Measurements from ENCODE around the gene ESF1. TPM values are rescaled to one million over a fixed set of nuclear protein-coding genes. Genes with fewer than 3 reads are reported as not detected.

Gene ESF1
- total and polyA plus RNA-seq, 10 of the 15 experiments (the other 5 are each of a cell fraction or from before 2014, with no cell fraction given): 9.2 to 36.2 (median 18.4) TPM

DNA sequence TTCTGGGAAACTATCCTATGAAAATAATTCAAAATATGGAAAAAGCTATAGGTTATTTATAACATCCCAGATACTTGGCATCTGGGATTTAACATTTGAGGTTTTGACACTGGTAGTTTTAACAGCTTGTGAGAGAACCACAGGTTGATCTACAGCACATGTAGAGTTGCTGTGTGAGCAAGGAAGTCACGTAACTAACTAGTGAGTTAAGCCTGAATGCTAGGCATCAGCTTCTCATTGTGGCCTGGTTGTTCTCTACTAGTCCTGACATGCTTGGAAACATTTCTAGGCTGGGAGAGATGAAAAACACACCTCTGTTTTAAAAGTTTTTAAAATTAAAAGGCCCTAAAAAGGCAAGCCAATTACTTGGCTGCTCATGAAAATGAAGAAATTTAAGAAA is 28.2 kb downstream of the ESF1 start:
- H3K4me2 ChIP-seq (ENCODE audit: control insufficient read depth, insufficient read depth): no peak overlapping the region
- H3K79me2 ChIP-seq (ENCODE audit: control insufficient read depth, insufficient read depth, low read length): no peaks in the 10 kb centered on the region
- no peak overlapping the region for H3K9ac ChIP-seq (ENCODE audit: control insufficient read depth, insufficient read depth, low read length)
- peaks cover 0 to 10% of the 10 kb centered on the region in 2 experiments; a peak in 2 of 4 replicates for H3K36me3 ChIP-seq (ENCODE audit: control insufficient read depth in 2 of 2, insufficient read depth in 2 of 2, low read length in 1 of 2)
- SMC1A ChIA-PET (ENCODE audit: uncharacterized antibody, unreplicated experiment): interaction anchor here (0.6 to 1.8 kb wide), 7 partner anchors 12 to 490 kb away, joined by 3 to 4 read pairs (median 3); no protein-coding TSS in a partner anchor
- H3K27ac ChIP-seq (ENCODE audit: control insufficient read depth, insufficient read depth): no peak overlapping the region
- H3K9me3 ChIP-seq (replicated peaks; ENCODE audit: control insufficient read depth, insufficient read depth, low read length): no peaks in the 10 kb centered on the region
- H3K27me3 ChIP-seq (replicated peaks in 1 of 2; ENCODE audit: control insufficient read depth in 2 of 2, insufficient read depth in 2 of 2, low read length in 1 of 2): no peaks in the 10 kb centered on the region
- CTCF ChIA-PET: interaction anchor here (0.8 to 5.0 kb wide), 2 partner anchors 15 to 146 kb away, joined by 3 to 25 read pairs; no protein-coding TSS in a partner anchor
- RAD21 ChIA-PET (ENCODE audit: unreplicated experiment): no interaction called here
- BruUV-seq (replicated peaks): no TSS peak
- FAIRE-seq (peak; percentile 68), ATAC-seq (no peak), DNase-seq (ENCODE audit: low read depth, low spot score) (no peak)
- H2AFZ ChIP-seq (ENCODE audit: control insufficient read depth, low read depth, low read length): no peak overlapping the region
- no peak overlapping the region for H3K4me3 ChIP-seq
- 95% methylated on average over 1 of the region's 1 CpG for WGBS (ENCODE audit: insufficient coverage, insufficient replicate concordance, low lambda C conversion rate, missing lambda C conversion rate)
- POLR2A ChIA-PET: no interaction called here
- no peaks in the 10 kb centered on the region for H4K20me1 ChIP-seq (ENCODE audit: control insufficient read depth, insufficient read depth)
- H3K4me1 ChIP-seq (ENCODE audit: control insufficient read depth, insufficient read depth, low read length): no peaks in the 10 kb centered on the region; the same call in 1 of the 2 replicates
- intact Hi-C loops (cut with micrococcal nuclease; ENCODE audit: unreplicated experiment) (no loop called here), in situ Hi-C loops (cut with MboI) (no loop called here)
- no peak for TF ChIP-seq SP1 (IDR thresholded peaks at IDR 0.05; ENCODE audit: low read depth, low read length)
- TF ChIP-seq, protein P1, sequence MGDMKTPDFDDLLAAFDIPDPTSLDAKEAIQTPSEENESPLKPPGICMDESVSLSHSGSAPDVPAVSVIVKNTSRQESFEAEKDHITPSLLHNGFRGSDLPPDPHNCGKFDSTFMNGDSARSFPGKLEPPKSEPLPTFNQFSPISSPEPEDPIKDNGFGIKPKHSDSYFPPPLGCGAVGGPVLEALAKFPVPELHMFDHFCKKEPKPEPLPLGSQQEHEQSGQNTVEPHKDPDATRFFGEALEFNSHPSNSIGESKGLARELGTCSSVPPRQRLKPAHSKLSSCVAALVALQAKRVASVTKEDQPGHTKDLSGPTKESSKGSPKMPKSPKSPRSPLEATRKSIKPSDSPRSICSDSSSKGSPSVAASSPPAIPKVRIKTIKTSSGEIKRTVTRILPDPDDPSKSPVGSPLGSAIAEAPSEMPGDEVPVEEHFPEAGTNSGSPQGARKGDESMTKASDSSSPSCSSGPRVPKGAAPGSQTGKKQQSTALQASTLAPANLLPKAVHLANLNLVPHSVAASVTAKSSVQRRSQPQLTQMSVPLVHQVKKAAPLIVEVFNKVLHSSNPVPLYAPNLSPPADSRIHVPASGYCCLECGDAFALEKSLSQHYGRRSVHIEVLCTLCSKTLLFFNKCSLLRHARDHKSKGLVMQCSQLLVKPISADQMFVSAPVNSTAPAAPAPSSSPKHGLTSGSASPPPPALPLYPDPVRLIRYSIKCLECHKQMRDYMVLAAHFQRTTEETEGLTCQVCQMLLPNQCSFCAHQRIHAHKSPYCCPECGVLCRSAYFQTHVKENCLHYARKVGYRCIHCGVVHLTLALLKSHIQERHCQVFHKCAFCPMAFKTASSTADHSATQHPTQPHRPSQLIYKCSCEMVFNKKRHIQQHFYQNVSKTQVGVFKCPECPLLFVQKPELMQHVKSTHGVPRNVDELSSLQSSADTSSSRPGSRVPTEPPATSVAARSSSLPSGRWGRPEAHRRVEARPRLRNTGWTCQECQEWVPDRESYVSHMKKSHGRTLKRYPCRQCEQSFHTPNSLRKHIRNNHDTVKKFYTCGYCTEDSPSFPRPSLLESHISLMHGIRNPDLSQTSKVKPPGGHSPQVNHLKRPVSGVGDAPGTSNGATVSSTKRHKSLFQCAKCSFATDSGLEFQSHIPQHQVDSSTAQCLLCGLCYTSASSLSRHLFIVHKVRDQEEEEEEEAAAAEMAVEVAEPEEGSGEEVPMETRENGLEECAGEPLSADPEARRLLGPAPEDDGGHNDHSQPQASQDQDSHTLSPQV (IDR thresholded peaks at IDR 0.05): no peak
- no peak for TF ChIP-seq SIN3A (IDR thresholded peaks at IDR 0.05; ENCODE audit: low read depth, low read length)
- TF ChIP-seq BMI1 (IDR thresholded peaks at IDR 0.05; ENCODE audit: borderline replicate concordance): no peak
- no peak for TF ChIP-seq ASH2L (IDR thresholded peaks at IDR 0.05; ENCODE audit: borderline replicate concordance, low read depth)
- no peak for TF ChIP-seq MTA3 (IDR thresholded peaks at IDR 0.05; ENCODE audit: borderline replicate concordance, low read length)
- TF ChIP-seq, protein P2, sequence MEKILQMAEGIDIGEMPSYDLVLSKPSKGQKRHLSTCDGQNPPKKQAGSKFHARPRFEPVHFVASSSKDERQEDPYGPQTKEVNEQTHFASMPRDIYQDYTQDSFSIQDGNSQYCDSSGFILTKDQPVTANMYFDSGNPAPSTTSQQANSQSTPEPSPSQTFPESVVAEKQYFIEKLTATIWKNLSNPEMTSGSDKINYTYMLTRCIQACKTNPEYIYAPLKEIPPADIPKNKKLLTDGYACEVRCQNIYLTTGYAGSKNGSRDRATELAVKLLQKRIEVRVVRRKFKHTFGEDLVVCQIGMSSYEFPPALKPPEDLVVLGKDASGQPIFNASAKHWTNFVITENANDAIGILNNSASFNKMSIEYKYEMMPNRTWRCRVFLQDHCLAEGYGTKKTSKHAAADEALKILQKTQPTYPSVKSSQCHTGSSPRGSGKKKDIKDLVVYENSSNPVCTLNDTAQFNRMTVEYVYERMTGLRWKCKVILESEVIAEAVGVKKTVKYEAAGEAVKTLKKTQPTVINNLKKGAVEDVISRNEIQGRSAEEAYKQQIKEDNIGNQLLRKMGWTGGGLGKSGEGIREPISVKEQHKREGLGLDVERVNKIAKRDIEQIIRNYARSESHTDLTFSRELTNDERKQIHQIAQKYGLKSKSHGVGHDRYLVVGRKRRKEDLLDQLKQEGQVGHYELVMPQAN (conservative IDR thresholded peaks at IDR 0.05): no peak
- no peak for TF ChIP-seq MYB (IDR thresholded peaks at IDR 0.05; ENCODE audit: borderline replicate concordance, low read depth, low read length)
- TF ChIP-seq IKZF2 (IDR thresholded peaks at IDR 0.05): no peak
- TF ChIP-seq ZNF24 (IDR thresholded peaks at IDR 0.05): no peak
- TF ChIP-seq ATF7 (IDR thresholded peaks at IDR 0.05; ENCODE audit: low read depth): no peak
- no peak for TF ChIP-seq BHLHE40 (IDR thresholded peaks at IDR 0.05; ENCODE audit: borderline replicate concordance in 1 of 2, low read depth in 2 of 2, low read length in 1 of 2)
- TF ChIP-seq, protein P3, sequence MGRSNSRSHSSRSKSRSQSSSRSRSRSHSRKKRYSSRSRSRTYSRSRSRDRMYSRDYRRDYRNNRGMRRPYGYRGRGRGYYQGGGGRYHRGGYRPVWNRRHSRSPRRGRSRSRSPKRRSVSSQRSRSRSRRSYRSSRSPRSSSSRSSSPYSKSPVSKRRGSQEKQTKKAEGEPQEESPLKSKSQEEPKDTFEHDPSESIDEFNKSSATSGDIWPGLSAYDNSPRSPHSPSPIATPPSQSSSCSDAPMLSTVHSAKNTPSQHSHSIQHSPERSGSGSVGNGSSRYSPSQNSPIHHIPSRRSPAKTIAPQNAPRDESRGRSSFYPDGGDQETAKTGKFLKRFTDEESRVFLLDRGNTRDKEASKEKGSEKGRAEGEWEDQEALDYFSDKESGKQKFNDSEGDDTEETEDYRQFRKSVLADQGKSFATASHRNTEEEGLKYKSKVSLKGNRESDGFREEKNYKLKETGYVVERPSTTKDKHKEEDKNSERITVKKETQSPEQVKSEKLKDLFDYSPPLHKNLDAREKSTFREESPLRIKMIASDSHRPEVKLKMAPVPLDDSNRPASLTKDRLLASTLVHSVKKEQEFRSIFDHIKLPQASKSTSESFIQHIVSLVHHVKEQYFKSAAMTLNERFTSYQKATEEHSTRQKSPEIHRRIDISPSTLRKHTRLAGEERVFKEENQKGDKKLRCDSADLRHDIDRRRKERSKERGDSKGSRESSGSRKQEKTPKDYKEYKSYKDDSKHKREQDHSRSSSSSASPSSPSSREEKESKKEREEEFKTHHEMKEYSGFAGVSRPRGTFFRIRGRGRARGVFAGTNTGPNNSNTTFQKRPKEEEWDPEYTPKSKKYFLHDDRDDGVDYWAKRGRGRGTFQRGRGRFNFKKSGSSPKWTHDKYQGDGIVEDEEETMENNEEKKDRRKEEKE (IDR thresholded peaks at IDR 0.05): no peak
- no peak for TF ChIP-seq RAD51 (IDR thresholded peaks at IDR 0.05)
- TF ChIP-seq GATAD2B (conservative IDR thresholded peaks at IDR 0.05; ENCODE audit: low read depth): no peak
- no peak for TF ChIP-seq CHD4 (IDR thresholded peaks at IDR 0.05)

Data from GM12878 (cell line).